ENCODE results near the gene NEK6. TPM values are rescaled to one million over a fixed set of nuclear protein-coding genes. Genes with fewer than 3 reads are reported as not detected.

Gene NEK6
- total RNA-seq, 6 experiments from 2014 or later: 61.6 to 128 (median 67.5) TPM

DNA sequence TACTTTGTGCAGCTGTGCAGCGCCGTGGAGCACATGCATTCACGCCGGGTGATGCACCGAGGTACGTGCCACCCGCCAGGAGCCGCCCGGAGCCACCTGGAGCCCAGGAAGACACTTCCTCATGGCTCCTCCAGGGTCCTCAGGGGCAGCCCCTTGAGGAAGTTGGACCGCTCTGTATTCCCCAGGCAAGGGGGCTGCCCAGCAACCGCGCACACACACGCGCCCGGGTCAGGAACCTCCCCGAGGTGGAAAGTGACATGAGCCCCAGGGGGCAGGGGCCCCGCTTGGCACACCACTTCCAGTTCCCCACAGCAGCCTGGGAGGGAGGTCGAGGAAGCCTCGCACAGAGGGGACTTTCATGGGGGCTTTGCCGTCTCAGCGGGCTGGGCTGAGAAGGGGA lies 68.6 kb downstream of the NEK6 start:
- peaks cover 4 to 63% (median 32%) of the 10 kb centered on the region in 4 donors for H3K36me3 ChIP-seq

DNA sequence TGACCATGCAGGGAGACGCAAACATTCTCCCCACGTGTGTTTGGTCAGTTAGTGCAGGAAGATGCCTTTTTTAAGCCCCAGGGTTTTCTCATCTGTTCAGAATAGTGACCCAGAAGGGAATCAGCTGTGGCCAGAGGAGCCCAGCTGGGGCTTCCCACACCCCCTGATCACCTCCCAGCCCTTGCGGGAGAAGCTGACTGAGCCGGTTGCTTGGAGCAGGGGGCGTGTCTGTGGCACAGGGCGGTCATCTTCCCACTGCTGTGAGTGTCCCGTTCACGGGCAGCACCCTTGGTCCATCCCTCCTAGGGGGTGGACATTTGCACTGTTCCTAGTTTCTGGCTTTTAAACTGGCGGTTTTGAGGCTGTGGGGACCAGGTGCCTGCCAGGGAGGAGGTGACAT lies 69.7 kb downstream of the NEK6 start:
- no peak overlapping the region for H3K4me3 ChIP-seq
- DNase-seq (no peak), ATAC-seq (no peak)
- no peaks in the 10 kb centered on the region for H3K9me3 ChIP-seq
- no peak overlapping the region for H3K27ac ChIP-seq
- H3K36me3 ChIP-seq: peaks cover 0 to 60% (median 30%) of the 10 kb centered on the region in 4 donors
- no peak for TF ChIP-seq CTCF (IDR thresholded peaks at IDR 0.05)
- no peak for TF ChIP-seq POLR2A (IDR thresholded peaks at IDR 0.05)
- no peaks in the 10 kb centered on the region for H3K4me1 ChIP-seq
- intact Hi-C loops (cut with DNase I): loop anchor here in 1 of 2 donors (10.0 kb wide), 1 partner anchor 193 kb away; no protein-coding TSS in a partner anchor
- no peaks in the 10 kb centered on the region for H3K27me3 ChIP-seq
- WGBS (ENCODE audit: insufficient coverage, low coverage, low lambda C conversion rate, missing lambda C conversion rate): 71% methylated on average over 3 of the region's 9 CpGs

More for the DNA sequence above, 68.6 kb downstream of the NEK6 start:
- Histone ChIP-seq H3K27me3 (no peaks in the 10 kb centered on the region), H3K9me3 (no peaks in the 10 kb centered on the region), H3K4me1 (no peaks in the 10 kb centered on the region), H3K4me3 (no peak overlapping the region), H3K27ac (no peak overlapping the region)
- intact Hi-C loops (cut with DNase I): loop anchor here in 1 of 2 donors (10.0 kb wide), 1 partner anchor 192 kb away; no protein-coding TSS in a partner anchor
- TF ChIP-seq POLR2A (IDR thresholded peaks at IDR 0.05) (no peak), CTCF (IDR thresholded peaks at IDR 0.05) (no peak)
- ATAC-seq (no peak), DNase-seq (no peak)
- WGBS (ENCODE audit: insufficient coverage, low coverage, low lambda C conversion rate, missing lambda C conversion rate): 94% methylated on average over 16 of the region's 21 CpGs

- Histone ChIP-seq H3K4me1 (no peaks in the 10 kb centered on the region), H3K9me3 (no peaks in the 10 kb centered on the region), H3K4me3 (no peak overlapping the region), H3K36me3 (peaks cover 0 to 67% (median 30%) of the 10 kb centered on the region in 4 donors), H3K27me3 (no peaks in the 10 kb centered on the region), H3K27ac (no peak overlapping the region)
- TF ChIP-seq CTCF (IDR thresholded peaks at IDR 0.05) (no peak), POLR2A (IDR thresholded peaks at IDR 0.05) (no peak)
- WGBS (ENCODE audit: insufficient coverage, low coverage, low lambda C conversion rate, missing lambda C conversion rate): 94% methylated on average over 9 of the region's 12 CpGs
- intact Hi-C loops (cut with DNase I): loop anchor here in 1 of 2 donors (10.0 kb wide), 1 partner anchor 193 kb away; no protein-coding TSS in a partner anchor
- no peak for ATAC-seq
- no peak for DNase-seq
Measured at GRCh38 chr9:124328285-124328684, 70.5 kb downstream of the NEK6 start.

DNA sequence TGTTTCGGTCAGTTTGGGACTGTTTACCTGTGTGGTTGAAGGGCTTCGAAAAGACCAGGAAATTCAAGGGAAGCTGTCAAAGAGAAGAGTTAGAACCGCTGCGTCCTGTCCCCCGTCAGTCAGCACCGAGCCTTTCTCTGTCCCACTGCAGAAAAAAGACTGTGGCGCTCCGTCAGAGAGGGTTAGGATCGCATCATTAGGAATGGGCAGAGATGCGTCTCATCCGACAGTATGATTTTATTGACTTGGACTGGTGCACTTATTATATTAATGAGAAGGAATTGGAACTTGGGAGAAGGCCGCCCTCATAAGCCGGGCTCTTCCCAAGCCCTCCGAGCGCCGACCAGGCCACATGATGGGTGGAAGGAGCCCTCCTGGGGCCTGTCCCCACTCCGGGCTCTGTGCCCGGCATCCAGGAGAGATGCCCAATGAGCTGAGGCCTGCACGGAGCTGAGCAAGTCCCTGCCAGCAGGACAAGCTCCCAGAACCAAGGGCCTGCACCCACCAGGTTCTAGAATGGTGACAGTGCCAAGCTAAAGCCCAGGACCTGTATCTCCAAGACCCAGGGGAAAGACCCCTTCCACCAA lies 71.5 kb downstream of the NEK6 start:
- no peaks in the 10 kb centered on the region for H3K9me3 ChIP-seq
- H3K4me3 ChIP-seq: no peak overlapping the region
- H3K36me3 ChIP-seq: peaks cover 0 to 60% (median 30%) of the 10 kb centered on the region in 4 donors
- ATAC-seq: no peak
- H3K27me3 ChIP-seq: no peaks in the 10 kb centered on the region
- H3K27ac ChIP-seq: no peak overlapping the region
- TF ChIP-seq CTCF (IDR thresholded peaks at IDR 0.05) (no peak), POLR2A (IDR thresholded peaks at IDR 0.05) (no peak)
- intact Hi-C loops (cut with DNase I): loop anchor here in 1 of 2 donors (10.0 kb wide), 1 partner anchor 194 kb away; no protein-coding TSS in a partner anchor
- DNase-seq: no peak
- H3K4me1 ChIP-seq: no peaks in the 10 kb centered on the region
- 100% methylated on average over 5 of the region's 19 CpGs for WGBS (ENCODE audit: insufficient coverage, low coverage, low lambda C conversion rate, missing lambda C conversion rate)
